NB4 (cell line): ENCODE data around the gene CNTNAP2.

Source experiments
- POLR2A ChIP-seq: IDR thresholded peaks from 2 replicates; pipeline ENCODE4 v1.6.1; 2011; ENCODE audit warnings: mild to moderate bottlenecking; ENCODE audit not compliant: insufficient read length; ENCODE audit errors: extremely low read depth
- TF ChIP-seq, protein P1 (sequence below): IDR thresholded peaks from one replicate; pipeline ENCODE4 v1.5.1; 2012; ENCODE audit warnings: low read depth, low read length

DNA sequence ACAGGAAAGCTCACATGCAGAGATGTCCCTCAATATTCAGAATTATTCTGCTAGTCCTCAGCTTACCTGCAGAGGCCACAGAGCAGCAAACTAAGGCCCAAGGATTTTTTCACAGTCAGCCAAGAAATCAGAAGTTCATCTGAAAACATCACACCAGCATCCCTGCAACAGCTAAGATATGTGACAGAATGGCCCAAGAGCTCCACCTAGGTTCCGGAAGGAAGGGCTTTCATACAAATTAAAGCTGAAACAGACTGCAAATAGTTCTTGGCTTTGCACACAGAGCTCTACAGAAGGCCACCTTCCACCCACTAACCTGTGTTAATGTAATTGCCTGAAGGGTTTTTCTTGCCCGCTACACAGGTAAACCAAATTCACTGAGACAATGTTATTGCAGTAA is 2035.2 kb downstream of the CNTNAP2 start:
- TF ChIP-seq, protein P1, sequence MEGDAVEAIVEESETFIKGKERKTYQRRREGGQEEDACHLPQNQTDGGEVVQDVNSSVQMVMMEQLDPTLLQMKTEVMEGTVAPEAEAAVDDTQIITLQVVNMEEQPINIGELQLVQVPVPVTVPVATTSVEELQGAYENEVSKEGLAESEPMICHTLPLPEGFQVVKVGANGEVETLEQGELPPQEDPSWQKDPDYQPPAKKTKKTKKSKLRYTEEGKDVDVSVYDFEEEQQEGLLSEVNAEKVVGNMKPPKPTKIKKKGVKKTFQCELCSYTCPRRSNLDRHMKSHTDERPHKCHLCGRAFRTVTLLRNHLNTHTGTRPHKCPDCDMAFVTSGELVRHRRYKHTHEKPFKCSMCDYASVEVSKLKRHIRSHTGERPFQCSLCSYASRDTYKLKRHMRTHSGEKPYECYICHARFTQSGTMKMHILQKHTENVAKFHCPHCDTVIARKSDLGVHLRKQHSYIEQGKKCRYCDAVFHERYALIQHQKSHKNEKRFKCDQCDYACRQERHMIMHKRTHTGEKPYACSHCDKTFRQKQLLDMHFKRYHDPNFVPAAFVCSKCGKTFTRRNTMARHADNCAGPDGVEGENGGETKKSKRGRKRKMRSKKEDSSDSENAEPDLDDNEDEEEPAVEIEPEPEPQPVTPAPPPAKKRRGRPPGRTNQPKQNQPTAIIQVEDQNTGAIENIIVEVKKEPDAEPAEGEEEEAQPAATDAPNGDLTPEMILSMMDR, result no peak
- no peak for TF ChIP-seq POLR2A
